ENCODE measurements around the gene AMZ1.
A peak's percentile ranks its signal among the peaks of the same experiment; 100 is the strongest.
"Not testable (repeated sequence)": the region's sequence is repeated elsewhere in the genome, so short reads cannot be mapped to it uniquely, and the experiment has no call there.

Gene AMZ1

GRCh38 chr7:2691011-2691707 lies 3.2 kb downstream of the AMZ1 start:
- DNase-seq (ENCODE audit: low read depth) = no peak

GRCh38 chr7:2691932-2692439 lies 4.0 kb downstream of the AMZ1 start:
- DNase-seq (ENCODE audit: low read depth) = not testable (repeated sequence)

- no peak for DNase-seq (ENCODE audit: low read depth)
Observed at GRCh38 chr7:2692543-2692942, 4.5 kb downstream of the AMZ1 start.

- DNase-seq (ENCODE audit: low read depth) = not testable (repeated sequence)
Observed at GRCh38 chr7:2693420-2694121, 5.6 kb downstream of the AMZ1 start.

GRCh38 chr7:2694122-2694436 lies 6.1 kb downstream of the AMZ1 start:
- not testable (repeated sequence) for DNase-seq (ENCODE audit: low read depth)

GRCh38 chr7:2698581-2699288 lies 10.7 kb downstream of the AMZ1 start:
- peak; percentile 42 for DNase-seq (ENCODE audit: low read depth)

GRCh38 chr7:2699289-2699620 lies 11.3 kb downstream of the AMZ1 start:
- no peak for DNase-seq (ENCODE audit: low read depth)

- no peak for DNase-seq (ENCODE audit: low read depth)
Observed at GRCh38 chr7:2700141-2700850, 12.3 kb downstream of the AMZ1 start.

- no peak for DNase-seq (ENCODE audit: low read depth)
Observed at GRCh38 chr7:2701424-2701823, 13.4 kb downstream of the AMZ1 start.

GRCh38 chr7:2701832-2702593 lies 14.0 kb downstream of the AMZ1 start:
- DNase-seq (ENCODE audit: low read depth) = no peak

GRCh38 chr7:2702594-2702957 lies 14.6 kb downstream of the AMZ1 start:
- no peak for DNase-seq (ENCODE audit: low read depth)

GRCh38 chr7:2705371-2706096 lies 17.5 kb downstream of the AMZ1 start:
- DNase-seq (ENCODE audit: low read depth) = no peak

- DNase-seq (ENCODE audit: low read depth) = no peak
Observed at GRCh38 chr7:2706685-2707126, 18.7 kb downstream of the AMZ1 start.

- DNase-seq (ENCODE audit: low read depth) = no peak
Observed at GRCh38 chr7:2707481-2707880, 19.5 kb downstream of the AMZ1 start.

GRCh38 chr7:2708041-2708440 lies 20.0 kb downstream of the AMZ1 start:
- no peak for DNase-seq (ENCODE audit: low read depth)

- no peak for DNase-seq (ENCODE audit: low read depth)
Observed at GRCh38 chr7:2708547-2709310, 20.7 kb downstream of the AMZ1 start.

GRCh38 chr7:2709553-2710285 lies 21.7 kb downstream of the AMZ1 start:
- DNase-seq (ENCODE audit: low read depth) = peak; percentile 70

- peak; percentile 36 for DNase-seq (ENCODE audit: low read depth)
Observed at GRCh38 chr7:2710286-2710655, 22.3 kb downstream of the AMZ1 start.

- no peak for DNase-seq (ENCODE audit: low read depth)
Observed at GRCh38 chr7:2710901-2711551, 23.0 kb downstream of the AMZ1 start.

Measured in activated T-cell treated with anti-CD3 and anti-CD28 coated beads for 1 hour (primary cell).